Measurements from ENCODE around the gene HYAL2.

Gene HYAL2

DNA sequence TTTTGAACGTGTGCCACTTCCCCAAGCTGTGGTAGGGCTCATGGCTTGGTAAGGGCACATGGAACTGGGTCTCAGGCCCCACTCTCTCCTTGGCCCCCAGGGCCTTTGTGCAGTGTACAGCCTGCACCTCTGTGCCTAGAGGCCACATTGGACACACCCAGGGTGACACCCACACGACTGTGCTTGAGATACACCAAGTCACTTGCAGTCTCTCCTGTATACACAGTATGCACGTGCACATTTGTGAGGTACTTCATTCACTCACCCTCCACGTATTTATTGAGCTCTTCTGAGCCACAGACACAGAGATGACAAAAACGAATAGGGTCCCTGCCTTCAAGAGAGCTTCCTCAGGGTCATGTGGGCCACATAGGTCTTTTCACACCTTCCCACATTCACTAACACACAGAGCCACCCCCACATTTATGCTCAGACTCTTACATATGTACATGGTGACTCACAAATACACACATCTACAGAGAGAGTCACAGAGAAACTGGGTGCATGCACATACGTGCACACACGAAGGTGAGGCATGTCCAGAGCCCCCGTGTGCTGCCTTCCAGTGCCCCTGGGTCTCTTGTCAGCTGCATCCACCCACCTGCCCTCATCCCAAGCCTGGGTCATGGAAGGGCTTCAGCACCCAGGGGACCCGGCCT is 46.6 kb upstream of the HYAL2 start:
- Histone ChIP-seq H3K4me1 (ENCODE audit: insufficient read depth, low read length, poor library complexity, severe bottlenecking) (peaks cover 16% of the 10 kb centered on the region), H3K27me3 (ENCODE audit: insufficient read depth, low read length, poor library complexity, severe bottlenecking) (no peaks in the 10 kb centered on the region), H3K9me3 (ENCODE audit: insufficient read depth, low read depth, low read length) (no peaks in the 10 kb centered on the region), H4K20me1 (ENCODE audit: insufficient read depth, low read length, poor library complexity, severe bottlenecking) (no peaks in the 10 kb centered on the region), H3K4me3 (ENCODE audit: low read length, poor library complexity, severe bottlenecking) (no peak overlapping the region), H3K4me2 (ENCODE audit: low read depth, low read length, poor library complexity, severe bottlenecking) (no peak overlapping the region), H3K9ac (ENCODE audit: low read depth, low read length, poor library complexity, severe bottlenecking) (no peak overlapping the region), H3F3A (ENCODE audit: low read depth) (0 out of 2 replicates have a peak, but pooled peaks cover 3% of the 10 kb centered on the region), H3K36me3 (ENCODE audit: insufficient read depth, low read length) (no peaks in the 10 kb centered on the region), H3K9me2 (replicated peaks; ENCODE audit: low read depth, low read length) (no peaks in the 10 kb centered on the region), H2AFZ (ENCODE audit: low read length) (no peak overlapping the region), H3K79me2 (ENCODE audit: insufficient read depth, low read length) (no peaks in the 10 kb centered on the region)
- TF ChIP-seq, protein P1, sequence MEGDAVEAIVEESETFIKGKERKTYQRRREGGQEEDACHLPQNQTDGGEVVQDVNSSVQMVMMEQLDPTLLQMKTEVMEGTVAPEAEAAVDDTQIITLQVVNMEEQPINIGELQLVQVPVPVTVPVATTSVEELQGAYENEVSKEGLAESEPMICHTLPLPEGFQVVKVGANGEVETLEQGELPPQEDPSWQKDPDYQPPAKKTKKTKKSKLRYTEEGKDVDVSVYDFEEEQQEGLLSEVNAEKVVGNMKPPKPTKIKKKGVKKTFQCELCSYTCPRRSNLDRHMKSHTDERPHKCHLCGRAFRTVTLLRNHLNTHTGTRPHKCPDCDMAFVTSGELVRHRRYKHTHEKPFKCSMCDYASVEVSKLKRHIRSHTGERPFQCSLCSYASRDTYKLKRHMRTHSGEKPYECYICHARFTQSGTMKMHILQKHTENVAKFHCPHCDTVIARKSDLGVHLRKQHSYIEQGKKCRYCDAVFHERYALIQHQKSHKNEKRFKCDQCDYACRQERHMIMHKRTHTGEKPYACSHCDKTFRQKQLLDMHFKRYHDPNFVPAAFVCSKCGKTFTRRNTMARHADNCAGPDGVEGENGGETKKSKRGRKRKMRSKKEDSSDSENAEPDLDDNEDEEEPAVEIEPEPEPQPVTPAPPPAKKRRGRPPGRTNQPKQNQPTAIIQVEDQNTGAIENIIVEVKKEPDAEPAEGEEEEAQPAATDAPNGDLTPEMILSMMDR (conservative IDR thresholded peaks at IDR 0.05; ENCODE audit: low read length), result no peak
- no peak for TF ChIP-seq EZH2phosphoT487 (IDR thresholded peaks at IDR 0.05; ENCODE audit: borderline replicate concordance)

DNA sequence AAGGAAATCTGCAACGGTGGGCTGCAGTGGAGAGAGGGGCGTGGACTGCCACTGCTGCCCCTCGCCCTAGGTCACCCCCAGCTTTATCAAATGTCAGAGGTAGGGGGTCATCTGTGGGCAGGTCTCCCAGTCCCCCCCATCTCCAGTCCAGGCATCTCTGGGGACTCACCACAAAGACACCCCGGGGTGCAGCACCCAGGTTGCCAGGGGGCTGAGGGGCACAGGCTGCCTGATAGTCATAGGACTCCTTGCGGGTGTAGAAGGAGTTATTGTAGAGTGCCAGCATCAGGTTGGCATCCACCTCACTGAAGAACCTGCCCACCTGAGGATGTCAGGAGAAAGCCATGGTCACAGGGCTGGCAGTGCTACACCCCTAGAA is 43.3 kb upstream of the HYAL2 start:
- Histone ChIP-seq H3K4me2 (ENCODE audit: low read depth, low read length, poor library complexity, severe bottlenecking) (peak overlapping the region; percentile 49), H3K9me3 (ENCODE audit: insufficient read depth, low read depth, low read length) (no peaks in the 10 kb centered on the region), H2AFZ (ENCODE audit: low read length) (peak overlapping the region; percentile 32; the same call in 1 of the 2 replicates), H3K4me1 (ENCODE audit: insufficient read depth, low read length, poor library complexity, severe bottlenecking) (no peaks in the 10 kb centered on the region), H3F3A (ENCODE audit: low read depth) (no peaks in the 10 kb centered on the region), H3K79me2 (ENCODE audit: insufficient read depth, low read length) (no peaks in the 10 kb centered on the region), H3K9me2 (replicated peaks; ENCODE audit: low read depth, low read length) (no peaks in the 10 kb centered on the region), H3K27me3 (ENCODE audit: insufficient read depth, low read length, poor library complexity, severe bottlenecking) (no peaks in the 10 kb centered on the region), H4K20me1 (ENCODE audit: insufficient read depth, low read length, poor library complexity, severe bottlenecking) (no peaks in the 10 kb centered on the region), H3K9ac (ENCODE audit: low read depth, low read length, poor library complexity, severe bottlenecking) (no peak overlapping the region), H3K4me3 (ENCODE audit: low read length, poor library complexity, severe bottlenecking) (peak overlapping the region; percentile 65), H3K36me3 (ENCODE audit: insufficient read depth, low read length) (no peaks in the 10 kb centered on the region)
- TF ChIP-seq, protein P1 (conservative IDR thresholded peaks at IDR 0.05; ENCODE audit: low read length), result no peak

GRCh38 chr3:50365080-50365841 is 42.7 kb upstream of the HYAL2 start:
- no peaks in the 10 kb centered on the region for H3K36me3 ChIP-seq (ENCODE audit: insufficient read depth, low read length)
- H2AFZ ChIP-seq (ENCODE audit: low read length), result peak overlapping the region; percentile 32; the same call in 1 of the 2 replicates
- no peaks in the 10 kb centered on the region for H3K9me3 ChIP-seq (ENCODE audit: insufficient read depth, low read depth, low read length)
- no peaks in the 10 kb centered on the region for H3K9me2 ChIP-seq (replicated peaks; ENCODE audit: low read depth, low read length)
- peak overlapping the region; percentile 49 for H3K4me2 ChIP-seq (ENCODE audit: low read depth, low read length, poor library complexity, severe bottlenecking)
- H3K27me3 ChIP-seq (ENCODE audit: insufficient read depth, low read length, poor library complexity, severe bottlenecking), result no peaks in the 10 kb centered on the region
- H3K79me2 ChIP-seq (ENCODE audit: insufficient read depth, low read length), result no peaks in the 10 kb centered on the region
- no peaks in the 10 kb centered on the region for H3F3A ChIP-seq (ENCODE audit: low read depth)
- no peaks in the 10 kb centered on the region for H4K20me1 ChIP-seq (ENCODE audit: insufficient read depth, low read length, poor library complexity, severe bottlenecking)
- H3K9ac ChIP-seq (ENCODE audit: low read depth, low read length, poor library complexity, severe bottlenecking), result no peak overlapping the region
- TF ChIP-seq EZH2phosphoT487 (IDR thresholded peaks at IDR 0.05; ENCODE audit: borderline replicate concordance), result no peak
- TF ChIP-seq, protein P1 (conservative IDR thresholded peaks at IDR 0.05; ENCODE audit: low read length), result no peak
- H3K4me3 ChIP-seq (ENCODE audit: low read length, poor library complexity, severe bottlenecking), result peak overlapping the region; percentile 65
- H3K4me1 ChIP-seq (ENCODE audit: insufficient read depth, low read length, poor library complexity, severe bottlenecking), result no peaks in the 10 kb centered on the region
